ENCODE results near the gene ZNF471. TPM values are rescaled to one million over a fixed set of nuclear protein-coding genes. Genes with fewer than 3 reads are reported as not detected.

The ZNF471 gene
- total RNA-seq, 2 experiments from 2014 or later = 0.27 to 1.3 TPM

DNA sequence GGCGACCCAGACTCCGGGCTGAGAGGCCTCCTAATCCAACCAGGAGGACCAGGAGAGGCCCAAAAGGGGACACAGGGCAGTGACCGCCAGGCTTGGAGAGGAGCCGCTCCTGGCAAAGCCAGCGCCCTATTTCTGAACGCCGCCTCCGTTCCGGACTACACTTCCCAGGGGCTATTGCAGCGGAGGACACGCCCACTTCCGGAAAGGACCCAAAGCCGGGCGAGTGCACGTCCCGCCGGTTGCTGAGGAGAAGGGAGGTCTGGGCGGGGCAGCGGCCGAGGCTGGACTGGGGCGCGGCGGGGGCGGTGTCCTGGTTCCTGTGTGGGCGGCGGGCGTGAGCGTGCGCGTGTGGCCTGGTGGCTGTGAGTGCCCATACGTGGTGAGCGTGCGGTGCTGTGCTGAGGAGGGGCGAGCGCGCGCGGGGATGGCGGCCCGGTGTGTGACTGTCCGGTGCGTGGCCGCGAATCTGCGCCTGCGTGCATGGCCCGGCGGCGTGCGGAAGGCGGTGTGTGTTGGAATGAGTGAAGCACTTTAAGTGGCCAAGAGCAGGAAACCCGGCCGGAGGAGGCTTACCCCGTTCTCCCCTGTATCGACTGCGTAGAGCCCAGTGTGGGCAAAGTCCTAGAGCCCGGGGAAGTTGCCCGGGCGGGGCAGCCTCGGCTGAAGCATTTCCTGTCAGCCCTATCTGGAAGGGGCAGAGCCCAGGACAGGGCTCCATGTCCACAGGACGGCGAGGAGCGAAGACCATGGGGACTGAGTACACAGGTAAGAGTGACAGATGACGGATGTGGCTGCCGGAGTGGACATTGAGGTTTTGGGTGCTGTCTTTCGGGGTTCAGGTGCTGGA is 59.8 kb downstream of the ZNF471 start, which contains the start of gene ZNF470:
ZNF470 (plus strand) TSS at position 195 of the 847 bp plus-strand sequence. CDS start 2,844 bp downstream, outside the sequence.
- TF ChIP-seq, protein P1, sequence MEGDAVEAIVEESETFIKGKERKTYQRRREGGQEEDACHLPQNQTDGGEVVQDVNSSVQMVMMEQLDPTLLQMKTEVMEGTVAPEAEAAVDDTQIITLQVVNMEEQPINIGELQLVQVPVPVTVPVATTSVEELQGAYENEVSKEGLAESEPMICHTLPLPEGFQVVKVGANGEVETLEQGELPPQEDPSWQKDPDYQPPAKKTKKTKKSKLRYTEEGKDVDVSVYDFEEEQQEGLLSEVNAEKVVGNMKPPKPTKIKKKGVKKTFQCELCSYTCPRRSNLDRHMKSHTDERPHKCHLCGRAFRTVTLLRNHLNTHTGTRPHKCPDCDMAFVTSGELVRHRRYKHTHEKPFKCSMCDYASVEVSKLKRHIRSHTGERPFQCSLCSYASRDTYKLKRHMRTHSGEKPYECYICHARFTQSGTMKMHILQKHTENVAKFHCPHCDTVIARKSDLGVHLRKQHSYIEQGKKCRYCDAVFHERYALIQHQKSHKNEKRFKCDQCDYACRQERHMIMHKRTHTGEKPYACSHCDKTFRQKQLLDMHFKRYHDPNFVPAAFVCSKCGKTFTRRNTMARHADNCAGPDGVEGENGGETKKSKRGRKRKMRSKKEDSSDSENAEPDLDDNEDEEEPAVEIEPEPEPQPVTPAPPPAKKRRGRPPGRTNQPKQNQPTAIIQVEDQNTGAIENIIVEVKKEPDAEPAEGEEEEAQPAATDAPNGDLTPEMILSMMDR (IDR thresholded peaks at IDR 0.05) = no peak
- CTCF ChIA-PET = no interaction called here
- Mint-ChIP-seq H3K9me3 (peaks cover 62% of the 10 kb centered on the region), H3K27me3 (no peaks in the 10 kb centered on the region), H3K4me3 (peak within 1 kb of the TSS; percentile 98), H3K4me1 (ENCODE audit: low read depth) (peaks cover 15% of the 10 kb centered on the region), H3K27ac (peak within 1 kb of the TSS; percentile 92), H3K36me3 (ENCODE audit: low read depth) (peaks cover 81% of the 10 kb centered on the region)
- peak; percentile 97 for ATAC-seq
- intact Hi-C loops (cut with micrococcal nuclease) = no loop called here
- POLR2A ChIA-PET = interaction anchor here (1.0 to 1.5 kb wide), 2 partner anchors 27 to 869 kb away, joined by 3 read pairs; no protein-coding TSS in a partner anchor
- DNase-seq = peak; percentile 94

DNA sequence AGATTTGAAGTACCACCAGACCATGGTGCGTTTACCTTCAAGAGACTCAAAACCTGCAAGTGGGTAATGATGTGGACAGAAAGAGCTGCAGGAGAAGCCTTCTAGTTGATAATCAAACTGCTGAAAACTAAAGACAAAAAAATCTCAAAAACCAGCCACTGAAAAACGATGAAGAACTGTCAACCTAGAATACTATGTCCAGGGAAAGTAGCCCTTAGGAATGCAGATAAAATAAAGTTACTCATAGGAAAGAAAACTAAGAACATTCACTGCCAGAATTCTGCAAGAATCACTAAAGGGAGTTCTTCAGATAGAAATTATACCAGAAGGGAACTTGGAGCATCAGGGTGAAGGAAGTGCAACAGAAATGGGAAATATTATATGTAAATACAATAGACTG is 64.9 kb downstream of the ZNF471 start:
- no peak for ATAC-seq
- Mint-ChIP-seq H3K4me3 (no peak overlapping the region), H3K4me1 (ENCODE audit: low read depth) (peaks cover 8% of the 10 kb centered on the region), H3K27me3 (no peaks in the 10 kb centered on the region), H3K36me3 (ENCODE audit: low read depth) (peaks cover 89% of the 10 kb centered on the region), H3K27ac (no peak overlapping the region), H3K9me3 (peaks cover 69% of the 10 kb centered on the region)
- TF ChIP-seq, protein P1 (IDR thresholded peaks at IDR 0.05) = no peak
- ChIA-PET CTCF (no interaction called here), POLR2A (no interaction called here)
- no peak for DNase-seq
- intact Hi-C loops (cut with micrococcal nuclease) = no loop called here

DNA sequence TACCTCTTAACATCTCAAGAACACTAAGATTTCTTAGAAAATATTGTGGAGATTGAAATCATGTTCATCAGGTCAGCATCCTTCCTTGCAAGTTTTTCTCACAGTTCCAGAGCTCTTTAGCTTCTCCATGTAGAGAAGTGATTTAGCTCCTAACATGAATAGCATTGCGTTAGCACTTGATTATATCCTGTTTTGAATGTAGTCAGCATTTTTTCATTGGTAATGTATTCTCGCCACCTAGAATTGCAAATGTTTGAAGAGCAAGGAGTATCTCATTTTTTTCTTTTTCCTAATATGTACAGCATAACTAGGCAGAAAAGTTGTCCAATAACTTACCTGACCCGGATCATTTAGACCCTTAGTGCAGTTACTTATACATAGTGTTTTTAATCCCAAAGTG is 66.3 kb downstream of the ZNF471 start:
- no peak for DNase-seq
- H3K36me3 Mint-ChIP-seq (ENCODE audit: low read depth) = peaks cover 85% of the 10 kb centered on the region
- H3K27ac Mint-ChIP-seq = no peak overlapping the region
- TF ChIP-seq, protein P1 (IDR thresholded peaks at IDR 0.05) = no peak
- intact Hi-C loops (cut with micrococcal nuclease) = no loop called here
- ChIA-PET CTCF (no interaction called here), POLR2A (interaction anchor here (0.6 kb wide), 1 partner anchor 135 kb away, joined by 3 read pairs; no protein-coding TSS in a partner anchor)
- no peak overlapping the region for H3K4me3 Mint-ChIP-seq
- H3K9me3 Mint-ChIP-seq = peaks cover 74% of the 10 kb centered on the region
- no peak for ATAC-seq
- H3K4me1 Mint-ChIP-seq (ENCODE audit: low read depth) = no peaks in the 10 kb centered on the region
- no peaks in the 10 kb centered on the region for H3K27me3 Mint-ChIP-seq

- DNase-seq = no peak
- no peak overlapping the region for H3K27ac Mint-ChIP-seq
- TF ChIP-seq, protein P1 (IDR thresholded peaks at IDR 0.05) = no peak
- intact Hi-C loops (cut with micrococcal nuclease) = no loop called here
- no peaks in the 10 kb centered on the region for H3K27me3 Mint-ChIP-seq
- ChIA-PET POLR2A (interaction anchor here (0.6 kb wide), 1 partner anchor 200 kb away, joined by 3 read pairs; no protein-coding TSS in a partner anchor), CTCF (no interaction called here)
- H3K9me3 Mint-ChIP-seq = peaks cover 76% of the 10 kb centered on the region
- H3K4me1 Mint-ChIP-seq (ENCODE audit: low read depth) = no peaks in the 10 kb centered on the region
- no peak overlapping the region for H3K4me3 Mint-ChIP-seq
- no peak for ATAC-seq
- H3K36me3 Mint-ChIP-seq (ENCODE audit: low read depth) = peaks cover 73% of the 10 kb centered on the region
Measured at GRCh38 chr19:56577719-56578602, 70.3 kb downstream of the ZNF471 start.

Other genes with a start within 250 kb of the ZNF471 start
- gene EDDM13, start 235.1 kb upstream of the ZNF471 start, total RNA-seq = 1 to 10 TPM in 1 of 2 experiments, not detected in 1; 1.3 TPM
- gene ZSCAN5A, start 193.0 kb upstream of the ZNF471 start, total RNA-seq = 1 to 10 TPM; 7.7 to 9.0 TPM
- 1 to 10 TPM; 2.0 to 2.4 TPM for gene ZNF582, start 114.3 kb upstream of the ZNF471 start, total RNA-seq
- gene ZNF583, start 103.5 kb upstream of the ZNF471 start, total RNA-seq = 1 to 10 TPM; 1.6 to 1.9 TPM
- 1 to 10 TPM; 6.2 to 6.4 TPM for gene ZNF667, start 30.5 kb upstream of the ZNF471 start, total RNA-seq
- 1 to 10 TPM; 3.6 to 4.4 TPM for gene ZFP28, start 31.1 kb downstream of the ZNF471 start, total RNA-seq
- gene ZNF470, start 59.6 kb downstream of the ZNF471 start, total RNA-seq = 1 to 10 TPM; 6.7 to 7.2 TPM
- gene ZNF71, start 87.4 kb downstream of the ZNF471 start, total RNA-seq = 1 to 10 TPM; 4.4 to 5.3 TPM
- not detected for gene SMIM17, start 135.3 kb downstream of the ZNF471 start, total RNA-seq
- 1 to 10 TPM; 3.0 to 3.3 TPM for gene ZNF835, start 163.9 kb downstream of the ZNF471 start, total RNA-seq

Measured in activated CD8-positive, alpha-beta T cell treated with anti-CD3 and anti-CD28 coated beads for 36 hours (primary cell).